SU-DHL-6 (cell line): Measurements from ENCODE around the gene TPPP2.

ENCODE experiments used
- EZH2phosphoT487 ChIP-seq: fragments of 200-600 bp; sonication (generic), shearing (Covaris generic); conservative IDR thresholded peaks from 2 replicates; pipeline ENCODE4 v1.6.1; 2018; ENCODE audit warnings: mild to moderate bottlenecking, antibody characterized with exemption, low read length, moderate library complexity, mixed read lengths
- TF ChIP-seq, protein P1 (sequence below): fragments of 200-600 bp; sonication (generic); IDR thresholded peaks from one replicate; pipeline ENCODE4 v1.5.1; 2017; ENCODE audit warnings: antibody characterized with exemption, mild to moderate bottlenecking, low read length, moderate library complexity; ENCODE audit not compliant: insufficient read depth, poor library complexity, severe bottlenecking

DNA sequence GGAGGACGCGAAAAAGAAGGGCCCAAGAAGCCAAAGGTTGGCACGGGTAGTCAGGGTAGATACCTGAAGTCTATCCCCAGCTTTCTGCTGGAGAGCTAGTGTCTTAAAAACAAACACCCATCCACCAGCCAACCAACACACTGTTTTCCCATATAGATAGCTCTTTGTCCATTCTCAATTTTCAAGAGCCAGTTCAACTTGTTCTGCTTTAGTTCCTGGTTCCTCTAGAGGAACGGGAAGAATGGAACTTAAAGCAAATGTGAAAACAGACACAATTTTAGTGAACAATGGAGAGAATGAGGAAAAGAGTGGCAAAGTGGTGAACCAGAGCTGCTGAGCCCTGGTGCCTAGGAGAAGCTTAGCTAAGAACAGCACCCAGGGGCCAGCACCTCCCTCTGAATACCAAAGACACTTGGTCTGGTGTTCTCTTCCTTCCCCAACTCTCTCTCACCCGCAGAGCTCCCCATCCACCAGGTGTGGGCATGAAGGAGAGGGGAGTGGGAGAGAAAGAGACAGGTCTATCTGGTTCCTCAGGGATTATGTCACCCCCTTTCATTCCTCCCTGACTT is 9.0 kb upstream of the TPPP2 start:
- TF ChIP-seq, protein P1, sequence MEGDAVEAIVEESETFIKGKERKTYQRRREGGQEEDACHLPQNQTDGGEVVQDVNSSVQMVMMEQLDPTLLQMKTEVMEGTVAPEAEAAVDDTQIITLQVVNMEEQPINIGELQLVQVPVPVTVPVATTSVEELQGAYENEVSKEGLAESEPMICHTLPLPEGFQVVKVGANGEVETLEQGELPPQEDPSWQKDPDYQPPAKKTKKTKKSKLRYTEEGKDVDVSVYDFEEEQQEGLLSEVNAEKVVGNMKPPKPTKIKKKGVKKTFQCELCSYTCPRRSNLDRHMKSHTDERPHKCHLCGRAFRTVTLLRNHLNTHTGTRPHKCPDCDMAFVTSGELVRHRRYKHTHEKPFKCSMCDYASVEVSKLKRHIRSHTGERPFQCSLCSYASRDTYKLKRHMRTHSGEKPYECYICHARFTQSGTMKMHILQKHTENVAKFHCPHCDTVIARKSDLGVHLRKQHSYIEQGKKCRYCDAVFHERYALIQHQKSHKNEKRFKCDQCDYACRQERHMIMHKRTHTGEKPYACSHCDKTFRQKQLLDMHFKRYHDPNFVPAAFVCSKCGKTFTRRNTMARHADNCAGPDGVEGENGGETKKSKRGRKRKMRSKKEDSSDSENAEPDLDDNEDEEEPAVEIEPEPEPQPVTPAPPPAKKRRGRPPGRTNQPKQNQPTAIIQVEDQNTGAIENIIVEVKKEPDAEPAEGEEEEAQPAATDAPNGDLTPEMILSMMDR = no peak
- TF ChIP-seq EZH2phosphoT487 = no peak
